GM23248 (cell line): ENCODE results near the gene BOD1L2. TPM values are rescaled to one million over a fixed set of nuclear protein-coding genes. Genes with fewer than 3 reads are reported as not detected.
A peak's percentile ranks its signal among the peaks of the same experiment; 100 is the strongest.

ENCODE experiments used
- DNase-seq: peaks from one replicate; pipeline ENCODE4 v3.0.0-alpha.2; 2015
- H2AFZ ChIP-seq: fragments of 200-600 bp; sonication (generic); 2 replicates; pipeline ENCODE4 v1.6.1; 2016; ENCODE audit warnings: antibody characterized with exemption
- H3F3A ChIP-seq: fragments of 200-600 bp; sonication (generic); 2 replicates; pipeline ENCODE4 v1.6.1; 2016; ENCODE audit warnings: mild to moderate bottlenecking, antibody characterized with exemption, mixed run types; ENCODE audit not compliant: insufficient read depth
- H3K27ac ChIP-seq: fragments of 200-600 bp; sonication (generic); 2 replicates; pipeline ENCODE4 v1.5.1; 2016; ENCODE audit warnings: mild to moderate bottlenecking
- H3K27me3 ChIP-seq: fragments of 200-600 bp; sonication (generic); replicated peaks from 2 replicates; pipeline ENCODE4 v1.6.1; 2016; ENCODE audit warnings: mild to moderate bottlenecking; ENCODE audit not compliant: insufficient read depth
- H3K36me3 ChIP-seq: fragments of 200-600 bp; sonication (generic); 2 replicates; pipeline ENCODE4 v1.6.1; 2016; ENCODE audit warnings: low read depth, mild to moderate bottlenecking
- H3K4me1 ChIP-seq: fragments of 200-600 bp; sonication (generic); 2 replicates; pipeline ENCODE4 v1.6.1; 2016; ENCODE audit warnings: mild to moderate bottlenecking; ENCODE audit not compliant: insufficient read depth
- H3K4me2 ChIP-seq: fragments of 200-600 bp; sonication (generic); one replicate; pipeline ENCODE4 v1.6.1; 2016; ENCODE audit warnings: mild to moderate bottlenecking; ENCODE audit not compliant: unreplicated experiment
- H3K4me3 ChIP-seq: fragments of 200-600 bp; sonication (generic); 2 replicates; pipeline ENCODE4 v1.5.1; 2016; ENCODE audit warnings: mild to moderate bottlenecking
- H3K79me2 ChIP-seq: fragments of 200-600 bp; sonication (generic); 2 replicates; pipeline ENCODE4 v1.6.1; 2016; ENCODE audit warnings: mild to moderate bottlenecking; ENCODE audit not compliant: insufficient read depth
- H3K9ac ChIP-seq: fragments of 200-600 bp; sonication (generic); 2 replicates; pipeline ENCODE4 v1.6.1; 2016; ENCODE audit warnings: mild to moderate bottlenecking
- H3K9me2 ChIP-seq: fragments of 200-600 bp; sonication (generic); 2 replicates; pipeline ENCODE4 v1.6.1; 2016; ENCODE audit warnings: mixed run types, mild to moderate bottlenecking, moderate library complexity; ENCODE audit not compliant: insufficient read depth
- H3K9me3 ChIP-seq: fragments of 200-600 bp; sonication (generic); one replicate; pipeline ENCODE4 v1.6.1; 2017; ENCODE audit warnings: low read depth
- H4K20me1 ChIP-seq: fragments of 200-600 bp; sonication (generic); 2 replicates; pipeline ENCODE4 v1.6.0; 2016; ENCODE audit not compliant: insufficient read depth
- EZH2 ChIP-seq: fragments of 200-600 bp; sonication (generic); IDR thresholded peaks from 2 replicates; pipeline ENCODE4 v1.6.1; 2018; ENCODE audit warnings: antibody characterized with exemption, mild to moderate bottlenecking; ENCODE audit not compliant: insufficient read depth, poor library complexity, severe bottlenecking
- EZH2phosphoT487 ChIP-seq: fragments of 200-600 bp; sonication (generic); IDR thresholded peaks from 2 replicates; pipeline ENCODE4 v1.6.1; 2018; ENCODE audit warnings: antibody characterized with exemption, moderate library complexity, mild to moderate bottlenecking, low read depth; ENCODE audit not compliant: insufficient read depth
- WGBS, 2 experiments: methylation state at CpG; one replicate each; pipeline ENCODE4 v1.1.6; 2015 to 2017; ENCODE audit warnings: low lambda C conversion rate in 2 of 2, low coverage in 1 of 2; ENCODE audit errors: missing lambda C conversion rate in 2 of 2; 5-methylcytosine and 5-hydroxymethylcytosine counted together
- in situ Hi-C: fragments of 300-500 bp; cut with MboI; formaldehyde crosslinking; loops from 2 replicates; pipeline ENCODE4 v1.15.0; 2020
- polyA plus RNA-seq: library from polyadenylated mRNA; unstranded; fragments of >200 nt; fragmentation: Nextera tagmentation; extraction: Ambion mirVana; gene quantifications from 2 replicates; pipeline ENCODE4 v1.2.1, GENCODE V29; 2016
- total RNA-seq: library from RNA; depleted of rRNA; stranded (reverse); fragments of >200 nt; shearing (Covaris generic); gene quantifications from 2 replicates; pipeline ENCODE4 v1.2.3, GENCODE V29; 2014

The BOD1L2 gene
- total and polyA plus RNA-seq, 2 experiments from 2014 or later: not detected

GRCh38 chr18:57128220-57128932 lies 18.5 kb upstream of the BOD1L2 start:
- 29 to 34% methylated on average over 8 of the region's 8 CpGs for WGBS, 2 experiments
- H3K4me3 ChIP-seq: no peak overlapping the region
- no peaks in the 10 kb centered on the region for H3K79me2 ChIP-seq
- TF ChIP-seq EZH2phosphoT487: no peak
- TF ChIP-seq EZH2: no peak
- no peaks in the 10 kb centered on the region for H3K36me3 ChIP-seq
- in situ Hi-C loops: no loop called here
- no peaks in the 10 kb centered on the region for H3K9me2 ChIP-seq
- H3K4me2 ChIP-seq: no peak overlapping the region
- no peaks in the 10 kb centered on the region for H3K4me1 ChIP-seq
- no peak for DNase-seq
- H3K27ac ChIP-seq: no peak overlapping the region
- H3K27me3 ChIP-seq: no peaks in the 10 kb centered on the region
- no peaks in the 10 kb centered on the region for H4K20me1 ChIP-seq
- H2AFZ ChIP-seq: no peak overlapping the region
- H3K9ac ChIP-seq: no peak overlapping the region
- H3K9me3 ChIP-seq: no peaks in the 10 kb centered on the region
- H3F3A ChIP-seq: no peaks in the 10 kb centered on the region

DNA sequence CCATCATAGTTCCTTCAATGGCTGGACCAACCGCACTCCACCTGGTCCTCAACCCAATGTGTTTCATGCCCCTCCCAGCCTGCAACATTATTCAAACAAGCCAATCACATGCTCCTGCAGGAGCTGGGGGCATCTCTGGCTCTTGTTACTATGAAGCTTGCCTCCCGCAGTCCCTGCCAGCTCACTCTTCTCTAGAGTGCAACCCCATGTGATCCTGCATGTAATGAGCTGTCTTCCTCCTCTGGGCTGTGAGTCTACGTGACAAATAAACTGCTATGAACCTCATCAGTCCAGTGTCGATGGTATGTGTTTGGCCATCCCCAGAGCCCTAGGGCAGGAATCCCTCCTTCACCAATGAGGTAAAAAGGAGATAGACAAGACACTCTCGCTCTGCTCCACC lies 15.8 kb upstream of the BOD1L2 start:
- in situ Hi-C loops: no loop called here
- Histone ChIP-seq H2AFZ (no peak overlapping the region), H3K9me3 (no peaks in the 10 kb centered on the region), H3K9ac (no peak overlapping the region), H3K9me2 (no peaks in the 10 kb centered on the region), H3K27me3 (no peaks in the 10 kb centered on the region), H4K20me1 (no peaks in the 10 kb centered on the region), H3K36me3 (no peaks in the 10 kb centered on the region), H3K79me2 (no peaks in the 10 kb centered on the region), H3K4me3 (no peak overlapping the region), H3K4me1 (no peaks in the 10 kb centered on the region), H3K4me2 (no peak overlapping the region), H3F3A (no peaks in the 10 kb centered on the region), H3K27ac (no peak overlapping the region)
- WGBS, 2 experiments: 17 to 19% methylated on average over 5 of the region's 5 CpGs
- no peak for TF ChIP-seq EZH2
- DNase-seq: no peak

DNA sequence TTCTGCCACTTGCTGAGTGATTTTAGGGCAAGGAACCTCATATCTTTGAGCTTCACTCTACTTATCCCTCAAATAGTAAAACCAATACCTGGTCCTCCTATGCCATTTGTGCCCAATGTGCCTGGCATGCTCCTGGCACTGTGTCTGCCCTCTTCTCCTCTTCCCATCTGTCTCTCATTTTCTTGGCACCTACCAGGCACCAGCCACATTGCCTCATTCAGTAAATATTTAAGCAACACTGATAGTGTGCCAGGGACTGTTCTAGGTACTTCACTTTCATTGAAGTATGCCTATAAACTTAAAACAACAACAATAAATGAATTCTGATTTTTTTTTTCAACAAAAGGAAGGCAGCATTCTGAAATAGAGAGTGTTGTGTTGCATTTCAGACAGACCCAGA lies 15.1 kb upstream of the BOD1L2 start:
- H3K4me2 ChIP-seq: no peak overlapping the region
- H3K9me2 ChIP-seq: no peaks in the 10 kb centered on the region
- no peaks in the 10 kb centered on the region for H3K79me2 ChIP-seq
- no peaks in the 10 kb centered on the region for H3F3A ChIP-seq
- H3K9ac ChIP-seq: no peak overlapping the region
- in situ Hi-C loops: no loop called here
- H4K20me1 ChIP-seq: no peaks in the 10 kb centered on the region
- no peak overlapping the region for H3K4me3 ChIP-seq
- H3K27ac ChIP-seq: no peak overlapping the region
- H3K4me1 ChIP-seq: no peaks in the 10 kb centered on the region
- no peak for DNase-seq
- no peaks in the 10 kb centered on the region for H3K27me3 ChIP-seq
- H3K36me3 ChIP-seq: no peaks in the 10 kb centered on the region
- H3K9me3 ChIP-seq: no peaks in the 10 kb centered on the region
- H2AFZ ChIP-seq: no peak overlapping the region
- TF ChIP-seq EZH2phosphoT487: no peak
- no peak for TF ChIP-seq EZH2

DNA sequence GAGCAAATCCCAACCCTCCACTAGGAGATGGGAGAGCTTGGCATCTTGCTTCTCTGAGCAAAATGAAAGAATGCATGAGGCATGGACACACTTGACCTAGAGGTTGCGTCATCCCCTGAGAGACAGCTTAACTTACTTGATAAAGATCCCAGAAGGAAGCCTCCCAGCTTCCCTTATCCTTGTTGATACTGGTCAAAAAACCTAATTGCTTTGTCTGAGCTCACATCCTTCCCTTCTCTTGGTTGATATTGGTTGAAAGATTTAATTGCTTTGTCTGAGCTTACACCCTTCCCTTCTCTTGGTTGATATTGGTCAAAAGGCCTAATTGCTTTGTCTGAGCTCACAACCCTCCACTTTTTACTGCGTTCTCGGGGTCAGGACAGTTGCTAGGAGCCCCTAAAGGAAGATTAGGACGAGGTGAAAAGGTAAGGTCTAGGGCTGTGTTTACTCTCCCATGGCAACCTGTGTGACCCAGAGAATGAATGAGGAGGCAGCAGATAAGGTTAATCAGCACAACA lies 12.2 kb upstream of the BOD1L2 start:
- Histone ChIP-seq H3K4me3 (no peak overlapping the region), H3K9me3 (no peaks in the 10 kb centered on the region), H3K4me1 (no peaks in the 10 kb centered on the region), H3K4me2 (no peak overlapping the region), H2AFZ (no peak overlapping the region), H3K27ac (no peak overlapping the region), H3F3A (no peaks in the 10 kb centered on the region), H3K9me2 (no peaks in the 10 kb centered on the region), H3K79me2 (no peaks in the 10 kb centered on the region), H3K9ac (no peak overlapping the region), H3K27me3 (no peaks in the 10 kb centered on the region), H3K36me3 (no peaks in the 10 kb centered on the region), H4K20me1 (no peaks in the 10 kb centered on the region)
- in situ Hi-C loops: no loop called here
- WGBS, 2 experiments: 11 to 18% methylated on average over 4 of the region's 4 CpGs
- TF ChIP-seq EZH2: no peak
- no peak for TF ChIP-seq EZH2phosphoT487
- DNase-seq: peak; percentile 4
